Smooth muscle cell of the umbilical artery (primary cell): Measurements from ENCODE around the gene PHLDA3. TPM values are rescaled to one million over a fixed set of nuclear protein-coding genes. Genes with fewer than 3 reads are reported as not detected.

Experiments used
- total RNA-seq: library from RNA; depleted of rRNA; stranded (reverse); fragments of >200 nt; gene quantifications from 2 replicates; pipeline ENCODE4 v1.2.3, GENCODE V29; 2014

Gene PHLDA3
- total RNA-seq: 120 and 124 TPM in 2 replicates

GRCh38 chr1:201468844-201469644, at the start of gene PHLDA3:
Gene PHLDA3 (minus strand): TSS chr1:201469188. CDS start chr1:201468786, 402 bp downstream.

GRCh38 chr1:201506557-201507359, 37.8 kb upstream of the PHLDA3 start, which contains the start of gene CSRP1:
Gene CSRP1 (minus strand): TSS chr1:201507123. CDS start chr1:201496303, 10,820 bp downstream.

Other genes with a start within 250 kb of the PHLDA3 start
- 0.30 and 3.5 TPM in 2 replicates for gene PKP1, start 185.7 kb downstream of the PHLDA3 start, total RNA-seq
- gene TNNT2, start 91.5 kb downstream of the PHLDA3 start, total RNA-seq: not detected in 2 replicates
- not detected in 2 replicates for gene LAD1, start 69.9 kb downstream of the PHLDA3 start, total RNA-seq
- gene TNNI1, start 47.5 kb downstream of the PHLDA3 start, total RNA-seq: under 0.01 TPM in 1 of 2 replicates, not detected in the other
- 1,211 and 1,696 TPM in 2 replicates for gene CSRP1, start 37.9 kb upstream of the PHLDA3 start, total RNA-seq
- 41.3 and 123 TPM in 2 replicates for gene NAV1, start 69.9 kb upstream of the PHLDA3 start, total RNA-seq